H9 (cell line): ENCODE measurements around the gene COA1. TPM values are rescaled to one million over a fixed set of nuclear protein-coding genes. Genes with fewer than 3 reads are reported as not detected.

ENCODE experiments used
- DNase-seq: peaks from one replicate; pipeline ENCODE4 v3.0.0-alpha.2; 2017
- H2AFZ ChIP-seq: one replicate; pipeline ENCODE4 v1.6.1; 2013; ENCODE audit warnings: mild to moderate bottlenecking, low read length, control low read depth, moderate library complexity
- H2AK5ac ChIP-seq: 2 replicates; pipeline ENCODE4 v1.6.1; 2013; ENCODE audit warnings: low read length, control low read depth, mixed read lengths; ENCODE audit not compliant: insufficient read length
- H2BK120ac ChIP-seq: one replicate; pipeline ENCODE4 v1.6.1; 2013; ENCODE audit warnings: low read depth, mild to moderate bottlenecking, low read length, control low read depth, inconsistent platforms; ENCODE audit not compliant: poor library complexity, severe bottlenecking
- H2BK12ac ChIP-seq: 2 replicates; pipeline ENCODE4 v1.6.1; 2013; ENCODE audit warnings: low read length, control low read depth, mixed read lengths, low read depth; ENCODE audit not compliant: insufficient read length
- H2BK15ac ChIP-seq: 2 replicates; pipeline ENCODE4 v1.6.1; 2013; ENCODE audit warnings: low read depth, low read length, control low read depth
- H2BK20ac ChIP-seq: one replicate; pipeline ENCODE4 v1.6.1; 2013; ENCODE audit warnings: low read depth, mild to moderate bottlenecking, low read length, control low read depth, inconsistent platforms; ENCODE audit not compliant: poor library complexity, severe bottlenecking
- H2BK5ac ChIP-seq: 2 replicates; pipeline ENCODE4 v1.6.1; 2013; ENCODE audit warnings: low read length, control low read depth, mixed read lengths; ENCODE audit not compliant: insufficient read length
- H3K14ac ChIP-seq: 2 replicates; pipeline ENCODE4 v1.6.1; 2013; ENCODE audit warnings: low read length, control low read depth; ENCODE audit not compliant: insufficient read depth
- H3K18ac ChIP-seq: 2 replicates; pipeline ENCODE4 v1.6.1; 2013; ENCODE audit warnings: low read depth, mild to moderate bottlenecking, mixed read lengths, low read length, control low read depth; ENCODE audit not compliant: insufficient read length
- H3K23ac ChIP-seq: 2 replicates; pipeline ENCODE4 v1.6.1; 2013; ENCODE audit warnings: low read length, control low read depth, mixed read lengths, low read depth; ENCODE audit not compliant: insufficient read length
- H3K23me2 ChIP-seq: 2 replicates; pipeline ENCODE4 v1.6.1; 2013; ENCODE audit warnings: low read depth, mild to moderate bottlenecking, mixed read lengths, low read length, control low read depth; ENCODE audit not compliant: insufficient read length, poor library complexity, severe bottlenecking
- H3K27ac ChIP-seq: 2 replicates; pipeline ENCODE4 v1.5.1; 2013; ENCODE audit warnings: low read length, control low read depth, mixed read lengths, low read depth; ENCODE audit not compliant: insufficient read length
- H3K27me3 ChIP-seq: 2 replicates; pipeline ENCODE4 v1.6.1; 2013; ENCODE audit warnings: low read length, control low read depth, inconsistent platforms; ENCODE audit not compliant: insufficient read depth
- H3K4ac ChIP-seq: 2 replicates; pipeline ENCODE4 v1.6.1; 2013; ENCODE audit warnings: low read depth, mild to moderate bottlenecking, control low read depth, inconsistent platforms, low read length, moderate library complexity
- H3K4me1 ChIP-seq: 2 replicates; pipeline ENCODE4 v1.6.1; 2013; ENCODE audit warnings: low read length, control low read depth, inconsistent platforms; ENCODE audit not compliant: insufficient read depth
- H3K4me2 ChIP-seq: 2 replicates; pipeline ENCODE4 v1.6.1; 2013; ENCODE audit warnings: low read length, control low read depth, mixed read lengths; ENCODE audit not compliant: insufficient read length, insufficient read depth
- H3K56ac ChIP-seq: 2 replicates; pipeline ENCODE4 v1.6.1; 2013; ENCODE audit warnings: low read depth, mild to moderate bottlenecking, mixed read lengths, low read length, control low read depth; ENCODE audit not compliant: insufficient read length
- H3K79me1 ChIP-seq: 2 replicates; pipeline ENCODE4 v1.6.1; 2013; ENCODE audit warnings: low read depth, mild to moderate bottlenecking, moderate library complexity, low read length, control low read depth, inconsistent platforms; ENCODE audit not compliant: insufficient read depth, poor library complexity, severe bottlenecking
- H3K79me2 ChIP-seq: 2 replicates; pipeline ENCODE4 v1.6.1; 2013; ENCODE audit warnings: low read length, control low read depth, inconsistent platforms; ENCODE audit not compliant: insufficient read depth
- H3K9ac ChIP-seq: 2 replicates; pipeline ENCODE4 v1.6.1; 2013; ENCODE audit warnings: low read length, control low read depth, mixed read lengths; ENCODE audit not compliant: insufficient read length; ENCODE audit errors: extremely low read depth
- H3K9me3 ChIP-seq: one replicate; pipeline ENCODE4 v1.6.1; 2013; ENCODE audit warnings: low read depth, low read length, inconsistent platforms; ENCODE audit not compliant: control insufficient read depth
- H3T11ph ChIP-seq: one replicate; pipeline ENCODE4 v1.6.1; 2013; ENCODE audit warnings: mild to moderate bottlenecking, low read length, control low read depth, inconsistent platforms
- H4K20me1 ChIP-seq: one replicate; pipeline ENCODE4 v1.6.1; 2013; ENCODE audit not compliant: control insufficient read depth, insufficient read length, insufficient read depth
- H4K5ac ChIP-seq: 2 replicates; pipeline ENCODE4 v1.6.1; 2013; ENCODE audit warnings: low read depth, mild to moderate bottlenecking, mixed read lengths, low read length, control low read depth; ENCODE audit not compliant: insufficient read length
- H4K8ac ChIP-seq: replicated peaks from 2 replicates; pipeline ENCODE4 v1.6.1; 2013; ENCODE audit warnings: low read length, control low read depth, mixed read lengths, low read depth; ENCODE audit not compliant: insufficient read length
- H4K91ac ChIP-seq: 2 replicates; pipeline ENCODE4 v1.6.1; 2013; ENCODE audit warnings: low read depth, mild to moderate bottlenecking, moderate library complexity, mixed read lengths, low read length, control low read depth; ENCODE audit not compliant: insufficient read length
- H3K27ac Mint-ChIP-seq, 3 experiments: 2 replicates in 2 of 3; 3 replicates in 1 of 3; pipeline ENCODE4 v1.8.0; 2020 to 2021; ENCODE audit warnings: mixed read lengths in 3 of 3, mild to moderate bottlenecking in 1 of 3, moderate library complexity in 1 of 3
- H3K27me3 Mint-ChIP-seq: 2 replicates; pipeline ENCODE4 v1.8.0; 2021; ENCODE audit warnings: low read depth, mild to moderate bottlenecking, moderate library complexity, mixed read lengths
- H3K36me3 Mint-ChIP-seq, 3 experiments: 2 replicates in 2 of 3; 3 replicates in 1 of 3; pipeline ENCODE4 v1.8.0; 2020 to 2021; ENCODE audit warnings: low read depth in 3 of 3, mixed read lengths in 3 of 3; ENCODE audit not compliant: insufficient read depth in 1 of 3
- H3K4me1 Mint-ChIP-seq, 2 experiments: 2 replicates each; pipeline ENCODE4 v1.8.0; 2020; ENCODE audit warnings: mixed read lengths in 2 of 2
- H3K4me3 Mint-ChIP-seq, 2 experiments: 2 replicates in 1 of 2; 3 replicates in 1 of 2; pipeline ENCODE4 v1.8.0; 2020 to 2021; ENCODE audit warnings: mild to moderate bottlenecking in 2 of 2, mixed read lengths in 2 of 2, moderate library complexity in 1 of 2
- H3K9me3 Mint-ChIP-seq, 2 experiments: 2 replicates in 1 of 2; 3 replicates in 1 of 2; pipeline ENCODE4 v1.8.0; 2020; ENCODE audit warnings: mild to moderate bottlenecking in 2 of 2, mixed read lengths in 2 of 2, moderate library complexity in 1 of 2
- CTCF ChIP-seq: fragments of 200-600 bp; sonication (generic); conservative IDR thresholded peaks from 3 replicates; pipeline ENCODE4 v1.8.0; 2021; ENCODE audit warnings: antibody characterized with exemption, mild to moderate bottlenecking
- WGBS: extraction: QIAGEN DNeasy Blood & Tissue Kit; methylation state at CpG from one replicate; pipeline ENCODE4 v1.1.7; 2013; ENCODE audit warnings: missing lambda C conversion rate, low lambda C conversion rate, mixed read lengths; ENCODE audit not compliant: insufficient read length; ENCODE audit errors: extremely low coverage; 5-methylcytosine and 5-hydroxymethylcytosine counted together
- total RNA-seq: library from RNA; stranded (reverse); gene quantifications from 2 replicates; pipeline ENCODE4 v1.2.1, GENCODE V29; 2021

The COA1 gene
- total RNA-seq, 1 experiment from 2014 or later, result 138 TPM

- Histone ChIP-seq H4K20me1 (no peaks in the 10 kb centered on the region), H2AFZ (no peak overlapping the region), H2BK12ac (no peak overlapping the region), H3K4me2 (no peak overlapping the region), H4K5ac (no peak overlapping the region), H3K27me3 (peaks cover 5% of the 10 kb centered on the region; the same call in 1 of the 2 replicates), H3K18ac (no peak overlapping the region), H3K56ac (no peak overlapping the region), H2BK15ac (no peak overlapping the region), H3K4me1 (peaks cover 2% of the 10 kb centered on the region; the same call in 1 of the 2 replicates), H3K4ac (no peak overlapping the region), H3K79me1 (no peaks in the 10 kb centered on the region), H2AK5ac (no peak overlapping the region), H3K9ac (no peak overlapping the region), H4K8ac (no peak overlapping the region), H3K23me2 (peaks cover 7% of the 10 kb centered on the region), H3K9me3 (no peaks in the 10 kb centered on the region), H2BK120ac (no peak overlapping the region), H2BK5ac (no peak overlapping the region), H3T11ph (no peak overlapping the region), H3K79me2 (no peaks in the 10 kb centered on the region), H3K23ac (no peak overlapping the region), H4K91ac (no peak overlapping the region), H2BK20ac (no peak overlapping the region), H3K27ac (no peak overlapping the region), H3K14ac (no peak overlapping the region)
- no peaks in the 10 kb centered on the region for H3K36me3 Mint-ChIP-seq
- no peak overlapping the region for H3K27ac Mint-ChIP-seq
- TF ChIP-seq CTCF, result no peak
- H3K27me3 Mint-ChIP-seq, result peaks cover 36% of the 10 kb centered on the region
- WGBS, result no CpG with 5 or more reads among the region's 1 CpG
- H3K4me3 Mint-ChIP-seq, result no peak overlapping the region; a peak in 1 of 5 replicates
- no peaks in the 10 kb centered on the region for H3K9me3 Mint-ChIP-seq
- DNase-seq, result no peak
- H3K4me1 Mint-ChIP-seq, result peaks cover 17 to 20% of the 10 kb centered on the region in 2 experiments
Observed at GRCh38 chr7:43756368-43757072, 27.2 kb upstream of the COA1 start.
